ENCODE results near the gene IFNAR1.

Gene IFNAR1

GRCh38 chr21:33339135-33339534 lies 14.4 kb downstream of the IFNAR1 start:
- Histone ChIP-seq H3K4me1 (ENCODE audit: insufficient read depth, poor library complexity, severe bottlenecking) (no peaks in the 10 kb centered on the region), H3K4me3 (ENCODE audit: severe bottlenecking) (no peak overlapping the region), H3K36me3 (ENCODE audit: low read depth) (peaks cover 46% of the 10 kb centered on the region), H3K27me3 (ENCODE audit: insufficient read depth, poor library complexity, severe bottlenecking) (no peaks in the 10 kb centered on the region), H3K9me3 (ENCODE audit: severe bottlenecking) (no peaks in the 10 kb centered on the region), H3K27ac (ENCODE audit: poor library complexity, severe bottlenecking) (no peak overlapping the region)
- ATAC-seq (ENCODE audit: low read depth) (no peak), DNase-seq (ENCODE audit: low spot score) (no peak)
- TF ChIP-seq CTCF (IDR thresholded peaks at IDR 0.05; ENCODE audit: poor library complexity, severe bottlenecking): no peak

- H3K4me1 ChIP-seq (ENCODE audit: insufficient read depth, poor library complexity, severe bottlenecking): no peaks in the 10 kb centered on the region
- H3K9me3 ChIP-seq (ENCODE audit: severe bottlenecking): no peaks in the 10 kb centered on the region
- no peak for ATAC-seq (ENCODE audit: low read depth)
- DNase-seq (ENCODE audit: low spot score): no peak
- no peak overlapping the region for H3K27ac ChIP-seq (ENCODE audit: poor library complexity, severe bottlenecking)
- no peak overlapping the region for H3K4me3 ChIP-seq (ENCODE audit: severe bottlenecking)
- H3K27me3 ChIP-seq (ENCODE audit: insufficient read depth, poor library complexity, severe bottlenecking): no peaks in the 10 kb centered on the region
- peaks cover 50% of the 10 kb centered on the region for H3K36me3 ChIP-seq (ENCODE audit: low read depth)
- TF ChIP-seq CTCF (IDR thresholded peaks at IDR 0.05; ENCODE audit: poor library complexity, severe bottlenecking): no peak
Measured at GRCh38 chr21:33339918-33340317, 15.1 kb downstream of the IFNAR1 start.

GRCh38 chr21:33345751-33346238 lies 21.0 kb downstream of the IFNAR1 start:
- H3K27me3 ChIP-seq (ENCODE audit: insufficient read depth, poor library complexity, severe bottlenecking): no peaks in the 10 kb centered on the region
- no peak for ATAC-seq (ENCODE audit: low read depth)
- H3K27ac ChIP-seq (ENCODE audit: poor library complexity, severe bottlenecking): no peak overlapping the region
- no peaks in the 10 kb centered on the region for H3K4me1 ChIP-seq (ENCODE audit: insufficient read depth, poor library complexity, severe bottlenecking)
- no peak overlapping the region for H3K4me3 ChIP-seq (ENCODE audit: severe bottlenecking)
- peaks cover 57% of the 10 kb centered on the region for H3K36me3 ChIP-seq (ENCODE audit: low read depth)
- no peak for TF ChIP-seq CTCF (IDR thresholded peaks at IDR 0.05; ENCODE audit: poor library complexity, severe bottlenecking)
- no peak for DNase-seq (ENCODE audit: low spot score)
- H3K9me3 ChIP-seq (ENCODE audit: severe bottlenecking): no peaks in the 10 kb centered on the region

- no peak for DNase-seq (ENCODE audit: low spot score)
- no peaks in the 10 kb centered on the region for H3K4me1 ChIP-seq (ENCODE audit: insufficient read depth, poor library complexity, severe bottlenecking)
- TF ChIP-seq CTCF (IDR thresholded peaks at IDR 0.05; ENCODE audit: poor library complexity, severe bottlenecking): no peak
- H3K4me3 ChIP-seq (ENCODE audit: severe bottlenecking): no peak overlapping the region
- no peak for ATAC-seq (ENCODE audit: low read depth)
- H3K36me3 ChIP-seq (ENCODE audit: low read depth): peaks cover 50% of the 10 kb centered on the region
- no peaks in the 10 kb centered on the region for H3K9me3 ChIP-seq (ENCODE audit: severe bottlenecking)
- no peaks in the 10 kb centered on the region for H3K27me3 ChIP-seq (ENCODE audit: insufficient read depth, poor library complexity, severe bottlenecking)
- H3K27ac ChIP-seq (ENCODE audit: poor library complexity, severe bottlenecking): no peak overlapping the region
Measured at GRCh38 chr21:33348706-33349105, 23.9 kb downstream of the IFNAR1 start.

- TF ChIP-seq CTCF (IDR thresholded peaks at IDR 0.05; ENCODE audit: poor library complexity, severe bottlenecking): no peak
- ATAC-seq (ENCODE audit: low read depth): no peak
- no peak for DNase-seq (ENCODE audit: low spot score)
- no peak overlapping the region for H3K27ac ChIP-seq (ENCODE audit: poor library complexity, severe bottlenecking)
- no peaks in the 10 kb centered on the region for H3K4me1 ChIP-seq (ENCODE audit: insufficient read depth, poor library complexity, severe bottlenecking)
- H3K36me3 ChIP-seq (ENCODE audit: low read depth): peaks cover 61% of the 10 kb centered on the region
- H3K4me3 ChIP-seq (ENCODE audit: severe bottlenecking): no peak overlapping the region
- no peaks in the 10 kb centered on the region for H3K9me3 ChIP-seq (ENCODE audit: severe bottlenecking)
- H3K27me3 ChIP-seq (ENCODE audit: insufficient read depth, poor library complexity, severe bottlenecking): no peaks in the 10 kb centered on the region
Measured at GRCh38 chr21:33350676-33351075, 25.9 kb downstream of the IFNAR1 start.
